Thoracic aorta (tissue), 2 donors: ENCODE results near the gene WASHC2A. TPM values are rescaled to one million over a fixed set of nuclear protein-coding genes. Genes with fewer than 3 reads are reported as not detected.
A peak's percentile ranks its signal among the peaks of the same experiment; 100 is the strongest.
"Not testable (repeated sequence)": the region's sequence is repeated elsewhere in the genome, so short reads cannot be mapped to it uniquely, and the experiment has no call there.

Experiments used
- ATAC-seq: fragments of 150-250 bp; one replicate; pipeline ENCODE4 v1.8.0; 2017; ENCODE audit warnings: low read depth; ENCODE audit not compliant: insufficient number of reproducible peaks, low FRiP score
- DNase-seq: peaks from one replicate; pipeline ENCODE4 v3.0.0-alpha.2; 2020; ENCODE audit warnings: low spot score
- H3K27ac ChIP-seq, 2 donors: fragments of 200-600 bp; sonication (generic); 1 replicate in 1 of 2; 2 replicates in 1 of 2; pipeline ENCODE4 v1.5.1; 2016; ENCODE audit warnings: mild to moderate bottlenecking in 2 of 2, moderate library complexity in 2 of 2
- H3K27me3 ChIP-seq: fragments of 200-600 bp; sonication (generic); replicated peaks from 2 replicates; pipeline ENCODE4 v1.6.0; 2016; ENCODE audit warnings: mild to moderate bottlenecking; ENCODE audit not compliant: insufficient read depth
- H3K36me3 ChIP-seq: fragments of 200-600 bp; sonication (generic); one replicate; pipeline ENCODE4 v1.5.1; 2016
- H3K4me1 ChIP-seq, 2 donors: fragments of 200-600 bp; sonication (generic); 1 replicate in 1 of 2; 2 replicates in 1 of 2; pipeline versions ENCODE4 v1.5.1 to v1.6.0; 2016; ENCODE audit warnings: low read depth in 2 of 2, mild to moderate bottlenecking in 1 of 2; ENCODE audit not compliant: control insufficient read depth in 1 of 2
- H3K4me3 ChIP-seq: fragments of 200-600 bp; sonication (generic); 2 replicates; pipeline ENCODE4 v1.5.1; 2016; ENCODE audit warnings: mild to moderate bottlenecking
- H3K9me3 ChIP-seq: fragments of 200-600 bp; sonication (generic); 2 replicates; pipeline ENCODE4 v1.5.1; 2016
- total RNA-seq, 2 donors: library from RNA; depleted of rRNA; stranded (reverse); fragments of >200 nt; gene quantifications; one replicate each; pipeline versions ENCODE4 v1.1.0 to v1.2.3, GENCODE V29; 2016
- TF ChIP-seq, protein P1 (sequence below): fragments of 200-600 bp; sonication (generic); IDR thresholded peaks from one replicate; pipeline ENCODE4 v1.5.1; 2019; ENCODE audit warnings: antibody characterized with exemption

WASHC2A gene, protein sequence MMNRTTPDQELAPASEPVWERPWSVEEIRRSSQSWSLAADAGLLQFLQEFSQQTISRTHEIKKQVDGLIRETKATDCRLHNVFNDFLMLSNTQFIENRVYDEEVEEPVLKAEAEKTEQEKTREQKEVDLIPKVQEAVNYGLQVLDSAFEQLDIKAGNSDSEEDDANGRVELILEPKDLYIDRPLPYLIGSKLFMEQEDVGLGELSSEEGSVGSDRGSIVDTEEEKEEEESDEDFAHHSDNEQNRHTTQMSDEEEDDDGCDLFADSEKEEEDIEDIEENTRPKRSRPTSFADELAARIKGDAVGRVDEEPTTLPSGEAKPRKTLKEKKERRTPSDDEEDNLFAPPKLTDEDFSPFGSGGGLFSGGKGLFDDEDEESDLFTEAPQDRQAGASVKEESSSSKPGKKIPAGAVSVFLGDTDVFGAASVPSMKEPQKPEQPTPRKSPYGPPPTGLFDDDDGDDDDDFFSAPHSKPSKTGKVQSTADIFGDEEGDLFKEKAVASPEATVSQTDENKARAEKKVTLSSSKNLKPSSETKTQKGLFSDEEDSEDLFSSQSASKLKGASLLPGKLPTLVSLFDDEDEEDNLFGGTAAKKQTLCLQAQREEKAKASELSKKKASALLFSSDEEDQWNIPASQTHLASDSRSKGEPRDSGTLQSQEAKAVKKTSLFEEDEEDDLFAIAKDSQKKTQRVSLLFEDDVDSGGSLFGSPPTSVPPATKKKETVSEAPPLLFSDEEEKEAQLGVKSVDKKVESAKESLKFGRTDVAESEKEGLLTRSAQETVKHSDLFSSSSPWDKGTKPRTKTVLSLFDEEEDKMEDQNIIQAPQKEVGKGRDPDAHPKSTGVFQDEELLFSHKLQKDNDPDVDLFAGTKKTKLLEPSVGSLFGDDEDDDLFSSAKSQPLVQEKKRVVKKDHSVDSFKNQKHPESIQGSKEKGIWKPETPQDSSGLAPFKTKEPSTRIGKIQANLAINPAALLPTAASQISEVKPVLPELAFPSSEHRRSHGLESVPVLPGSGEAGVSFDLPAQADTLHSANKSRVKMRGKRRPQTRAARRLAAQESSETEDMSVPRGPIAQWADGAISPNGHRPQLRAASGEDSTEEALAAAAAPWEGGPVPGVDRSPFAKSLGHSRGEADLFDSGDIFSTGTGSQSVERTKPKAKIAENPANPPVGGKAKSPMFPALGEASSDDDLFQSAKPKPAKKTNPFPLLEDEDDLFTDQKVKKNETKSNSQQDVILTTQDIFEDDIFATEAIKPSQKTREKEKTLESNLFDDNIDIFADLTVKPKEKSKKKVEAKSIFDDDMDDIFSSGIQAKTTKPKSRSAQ (N-terminal part only)
- 10 to 100 TPM; 32.2 to 33.7 TPM for total RNA-seq

DNA sequence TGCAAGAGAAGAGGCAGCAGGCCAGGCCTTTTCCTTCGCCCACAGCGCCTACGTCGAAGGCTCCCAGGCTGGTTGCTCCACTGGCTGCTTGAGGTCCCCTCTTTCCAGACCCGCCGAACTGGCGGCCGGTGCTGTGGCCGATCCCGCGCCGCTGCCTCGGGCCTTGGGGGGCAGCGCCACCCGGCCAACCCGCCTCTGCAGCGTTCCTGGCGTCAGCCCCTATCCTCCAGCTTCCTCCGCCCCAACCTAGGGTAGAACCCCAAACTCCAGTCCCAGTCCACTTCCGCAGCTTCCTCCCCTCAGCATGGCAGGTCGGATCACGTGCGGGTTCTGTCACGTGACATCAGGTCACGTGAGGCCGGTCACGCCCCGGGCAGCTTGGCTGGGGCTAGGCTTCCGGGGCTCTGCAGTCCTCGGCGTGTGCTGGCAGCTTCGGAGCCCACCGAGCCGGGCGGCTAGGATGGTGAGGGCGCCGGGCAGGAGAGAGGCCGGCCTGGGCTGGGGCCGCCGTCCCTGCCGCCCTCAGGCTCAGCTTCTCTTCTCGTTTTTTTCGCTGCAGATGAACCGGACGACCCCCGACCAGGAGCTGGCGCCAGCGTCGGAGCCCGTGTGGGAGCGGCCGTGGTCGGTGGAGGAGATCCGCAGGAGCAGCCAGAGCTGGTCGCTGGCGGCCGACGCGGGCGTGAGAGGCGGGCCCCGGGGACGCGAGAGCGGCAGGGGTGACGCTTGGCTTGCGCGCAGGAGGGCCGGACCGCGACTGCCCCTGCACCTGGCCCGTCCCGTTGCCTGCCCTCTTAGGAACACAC, at the start of gene WASHC2A:
WASHC2A (plus strand) TSS at position 409 of the 806 bp plus-strand sequence; CDS start at position 461, 52 bp downstream.
- not testable (repeated sequence) for H3K9me3 ChIP-seq, H3K27me3 ChIP-seq, H3K36me3 ChIP-seq
- H3K4me1 ChIP-seq: peaks cover 0 to 17% of the 10 kb centered on the region in 2 donors
- peak within 1 kb of the TSS; percentile 82 for H3K4me3 ChIP-seq
- DNase-seq (peak; percentile 85), ATAC-seq (peak; percentile 92)
- peak within 1 kb of the TSS; percentile 44 to 72 for H3K27ac ChIP-seq

DNA sequence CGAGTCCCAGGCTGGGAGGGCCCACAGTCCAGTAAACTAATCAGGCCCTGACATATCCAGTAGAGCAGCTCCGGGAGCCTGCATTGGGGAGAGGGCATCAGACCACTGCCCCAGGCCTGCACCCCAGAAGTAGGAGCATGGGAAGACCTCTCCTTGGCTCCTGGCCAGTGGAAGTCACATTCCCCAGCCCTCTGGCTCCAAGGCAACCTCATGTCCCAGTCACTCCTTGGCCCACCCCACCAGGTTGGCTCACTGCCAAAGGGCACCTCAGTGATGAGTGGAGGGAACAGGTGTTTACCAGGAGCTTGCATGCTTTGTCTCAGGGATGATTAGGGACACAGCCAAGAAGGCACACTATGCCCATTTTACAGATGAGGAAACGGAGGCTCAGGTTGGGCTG, 48.5 kb upstream of the WASHC2A start:
- not testable (repeated sequence) for H3K4me3 ChIP-seq, H3K4me1 ChIP-seq, ATAC-seq, H3K27ac ChIP-seq, H3K27me3 ChIP-seq, H3K36me3 ChIP-seq, H3K9me3 ChIP-seq, DNase-seq

DNA sequence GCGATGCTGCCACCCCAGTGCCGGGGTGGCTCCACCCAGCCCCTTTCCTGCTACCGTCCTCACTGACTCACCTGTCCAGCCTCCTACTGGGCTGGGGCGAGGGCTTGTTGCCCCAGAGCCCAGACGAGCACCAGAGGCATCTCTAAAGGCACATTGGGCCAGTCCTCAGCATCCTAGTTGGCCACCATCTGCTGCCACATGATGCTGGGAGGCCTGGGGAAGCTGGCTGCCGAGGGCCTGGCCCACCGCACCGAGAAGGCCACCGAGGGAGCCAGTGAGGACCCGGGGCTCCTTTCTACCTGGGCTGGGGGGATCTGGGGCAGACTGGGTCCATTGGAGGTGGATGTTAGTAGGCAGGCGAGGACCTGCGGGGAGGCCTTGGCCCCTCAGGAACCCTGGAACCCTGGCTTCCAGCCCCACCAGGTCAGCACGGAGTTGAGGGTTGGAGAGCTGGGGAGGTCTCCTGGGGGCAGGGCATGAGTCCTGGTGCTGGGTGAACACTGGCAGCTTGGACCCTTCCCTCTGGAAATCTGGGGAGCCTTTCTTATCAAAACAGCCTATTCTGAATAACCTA, 47.2 kb upstream of the WASHC2A start:
- H3K4me1 ChIP-seq, H3K4me3 ChIP-seq, ATAC-seq, H3K36me3 ChIP-seq, DNase-seq, H3K27me3 ChIP-seq, H3K27ac ChIP-seq, H3K9me3 ChIP-seq: not testable (repeated sequence)

DNA sequence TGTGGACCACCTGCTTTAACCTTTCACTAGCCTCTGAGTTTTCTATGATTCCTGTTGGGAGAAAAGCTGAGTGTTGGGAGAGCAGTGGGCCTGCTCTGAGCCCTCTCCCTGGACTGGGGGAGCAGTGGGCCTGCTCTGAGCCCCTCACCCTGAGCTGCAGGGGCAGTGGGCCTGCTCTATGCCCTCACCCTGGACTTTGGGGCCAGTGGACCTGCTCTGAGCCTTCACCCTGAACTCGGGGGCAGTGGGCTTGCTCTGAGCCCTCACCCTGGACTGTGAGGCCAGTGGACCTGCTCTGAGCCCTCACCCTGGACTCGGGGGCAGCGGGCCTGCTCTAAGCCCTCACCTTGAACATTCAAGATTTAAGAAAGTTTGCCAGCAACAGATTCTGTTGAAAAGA, 46.1 kb upstream of the WASHC2A start:
- H3K27ac ChIP-seq: no peak overlapping the region
- H3K27me3 ChIP-seq: no peaks in the 10 kb centered on the region
- no peaks in the 10 kb centered on the region for H3K36me3 ChIP-seq
- H3K4me1 ChIP-seq: no peaks in the 10 kb centered on the region
- TF ChIP-seq, protein P1, sequence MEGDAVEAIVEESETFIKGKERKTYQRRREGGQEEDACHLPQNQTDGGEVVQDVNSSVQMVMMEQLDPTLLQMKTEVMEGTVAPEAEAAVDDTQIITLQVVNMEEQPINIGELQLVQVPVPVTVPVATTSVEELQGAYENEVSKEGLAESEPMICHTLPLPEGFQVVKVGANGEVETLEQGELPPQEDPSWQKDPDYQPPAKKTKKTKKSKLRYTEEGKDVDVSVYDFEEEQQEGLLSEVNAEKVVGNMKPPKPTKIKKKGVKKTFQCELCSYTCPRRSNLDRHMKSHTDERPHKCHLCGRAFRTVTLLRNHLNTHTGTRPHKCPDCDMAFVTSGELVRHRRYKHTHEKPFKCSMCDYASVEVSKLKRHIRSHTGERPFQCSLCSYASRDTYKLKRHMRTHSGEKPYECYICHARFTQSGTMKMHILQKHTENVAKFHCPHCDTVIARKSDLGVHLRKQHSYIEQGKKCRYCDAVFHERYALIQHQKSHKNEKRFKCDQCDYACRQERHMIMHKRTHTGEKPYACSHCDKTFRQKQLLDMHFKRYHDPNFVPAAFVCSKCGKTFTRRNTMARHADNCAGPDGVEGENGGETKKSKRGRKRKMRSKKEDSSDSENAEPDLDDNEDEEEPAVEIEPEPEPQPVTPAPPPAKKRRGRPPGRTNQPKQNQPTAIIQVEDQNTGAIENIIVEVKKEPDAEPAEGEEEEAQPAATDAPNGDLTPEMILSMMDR: no peak
- ATAC-seq (no peak), DNase-seq (no peak)
- no peak overlapping the region for H3K4me3 ChIP-seq
- no peaks in the 10 kb centered on the region for H3K9me3 ChIP-seq

DNA sequence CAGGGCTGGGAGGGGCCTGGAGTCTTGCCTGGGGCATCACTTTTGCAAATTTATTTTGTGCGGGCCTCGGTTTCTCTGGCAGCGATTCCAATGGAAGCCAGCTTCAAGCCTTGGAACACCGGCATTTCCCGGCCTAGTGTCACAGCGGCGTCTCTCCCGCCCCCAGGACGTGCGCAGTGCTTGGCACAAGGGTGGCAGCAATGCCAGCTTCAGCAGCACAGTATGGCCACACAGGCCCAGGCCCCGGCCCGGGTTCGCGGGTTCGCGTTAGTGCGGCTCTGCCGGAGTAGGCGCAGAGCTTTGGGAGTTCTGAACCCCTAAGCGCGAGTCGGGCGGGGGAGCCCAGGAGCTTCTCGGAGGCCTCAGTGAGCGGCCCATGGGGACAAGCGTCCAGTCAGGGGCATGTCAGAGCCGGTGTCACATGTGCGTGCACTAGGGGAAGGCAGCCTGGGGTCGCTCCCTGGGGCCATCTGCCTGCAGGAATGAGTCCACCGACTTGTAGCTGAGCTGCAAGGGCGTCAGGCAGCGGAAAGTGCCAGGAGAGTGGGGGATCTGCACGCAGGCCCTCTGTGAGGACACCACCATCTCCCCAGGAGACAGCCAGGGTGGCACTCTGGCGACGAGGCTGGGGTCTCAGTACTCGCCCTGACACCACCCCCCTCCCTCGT, 42.9 kb upstream of the WASHC2A start:
- H3K27me3 ChIP-seq, H3K4me3 ChIP-seq, H3K36me3 ChIP-seq, ATAC-seq, H3K9me3 ChIP-seq, H3K27ac ChIP-seq, H3K4me1 ChIP-seq, DNase-seq: not testable (repeated sequence)

DNA sequence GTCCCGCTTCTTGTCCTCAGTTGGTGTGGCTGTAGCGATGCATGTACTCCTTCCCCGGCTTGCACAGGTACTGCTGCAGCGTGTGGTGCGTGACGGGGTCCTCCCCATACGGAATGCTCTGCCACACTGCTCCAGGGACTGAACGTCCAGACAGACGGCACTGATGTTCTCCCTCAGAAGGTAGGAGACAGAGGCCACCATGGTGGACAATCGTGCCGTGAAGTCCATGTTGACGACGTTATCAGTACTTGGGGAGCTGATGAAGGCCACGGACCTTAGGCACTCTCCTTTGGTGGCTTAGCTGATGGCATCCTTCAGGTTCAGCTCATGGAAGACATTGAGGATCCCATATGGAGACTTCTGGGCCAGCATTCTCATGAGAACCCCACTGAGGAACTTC, 42.1 kb upstream of the WASHC2A start:
- no peaks in the 10 kb centered on the region for H3K36me3 ChIP-seq
- H3K4me3 ChIP-seq: no peak overlapping the region
- H3K27ac ChIP-seq: no peak overlapping the region
- no peaks in the 10 kb centered on the region for H3K27me3 ChIP-seq
- no peaks in the 10 kb centered on the region for H3K4me1 ChIP-seq
- no peaks in the 10 kb centered on the region for H3K9me3 ChIP-seq
- DNase-seq (no peak), ATAC-seq (no peak)
- TF ChIP-seq, protein P1: no peak
